Sigmoid colon (tissue), 4 donors: ENCODE measurements around the gene JAKMIP3.

ENCODE experiments used
- CTCF ChIP-seq, 4 experiments: fragments of 450-650 bp in 3 of 4; fragments of 200-600 bp in 1 of 4; IDR thresholded peaks; one replicate each; pipeline ENCODE4 v1.5.1; 2016 to 2019; ENCODE audit warnings: antibody characterized with exemption in 4 of 4, mild to moderate bottlenecking in 3 of 4, moderate library complexity in 2 of 4
- POLR2A ChIP-seq, 2 donors: fragments of 450-650 bp; IDR thresholded peaks; one replicate each; pipeline ENCODE4 v1.6.1; 2016; ENCODE audit warnings: antibody characterized with exemption in 2 of 2, mild to moderate bottlenecking in 2 of 2, moderate library complexity in 2 of 2
- POLR2AphosphoS5 ChIP-seq, 4 donors: sonication (generic); formaldehyde crosslinking; IDR thresholded peaks; one replicate each; pipeline ENCODE4 v1.6.1; 2017; ENCODE audit warnings: antibody characterized with exemption in 4 of 4

- no peak for TF ChIP-seq CTCF (IDR thresholded peaks at IDR 0.05)
- TF ChIP-seq POLR2AphosphoS5 (IDR thresholded peaks at IDR 0.05): no peak
- no peak for TF ChIP-seq POLR2A (IDR thresholded peaks at IDR 0.05)
Observed at GRCh38 chr10:132069122-132069848, 3.5 kb downstream of the JAKMIP3 start.
